Neuron (in vitro differentiated cells): Measurements from ENCODE around the gene MAGEA3.
"Not testable (repeated sequence)": the region's sequence is repeated elsewhere in the genome, so short reads cannot be mapped to it uniquely, and the experiment has no call there.

Experiments used
- H2AFZ ChIP-seq: one replicate; pipeline ENCODE4 v1.6.1; 2013; ENCODE audit warnings: low read depth, mild to moderate bottlenecking, inconsistent platforms, low read length, moderate library complexity
- H3K27me3 ChIP-seq: one replicate; pipeline ENCODE4 v1.6.1; 2013; ENCODE audit warnings: low read length; ENCODE audit not compliant: insufficient read depth
- H3K36me3 ChIP-seq: one replicate; pipeline ENCODE4 v1.6.1; 2013; ENCODE audit warnings: low read length; ENCODE audit not compliant: insufficient read depth
- H3K4me1 ChIP-seq: one replicate; pipeline ENCODE4 v1.6.1; 2013; ENCODE audit warnings: low read length; ENCODE audit not compliant: insufficient read depth
- H3K4me3 ChIP-seq: 2 replicates; pipeline ENCODE4 v1.5.1; 2013; ENCODE audit warnings: mild to moderate bottlenecking, low read length, moderate library complexity
- H3K9me3 ChIP-seq: one replicate; pipeline ENCODE4 v1.6.1; 2013; ENCODE audit warnings: low read length

Gene MAGEA3

GRCh38 chrX:152713815-152714787 lies 15.5 kb downstream of the MAGEA3 start, which contains the start of gene MAGEA2B:
Gene MAGEA2B (plus strand): TSS chrX:152714628. CDS start chrX:152717107, 2,479 bp downstream.
- H3K36me3 ChIP-seq, H2AFZ ChIP-seq, H3K9me3 ChIP-seq, H3K4me3 ChIP-seq, H3K4me1 ChIP-seq, H3K27me3 ChIP-seq: not testable (repeated sequence)

DNA sequence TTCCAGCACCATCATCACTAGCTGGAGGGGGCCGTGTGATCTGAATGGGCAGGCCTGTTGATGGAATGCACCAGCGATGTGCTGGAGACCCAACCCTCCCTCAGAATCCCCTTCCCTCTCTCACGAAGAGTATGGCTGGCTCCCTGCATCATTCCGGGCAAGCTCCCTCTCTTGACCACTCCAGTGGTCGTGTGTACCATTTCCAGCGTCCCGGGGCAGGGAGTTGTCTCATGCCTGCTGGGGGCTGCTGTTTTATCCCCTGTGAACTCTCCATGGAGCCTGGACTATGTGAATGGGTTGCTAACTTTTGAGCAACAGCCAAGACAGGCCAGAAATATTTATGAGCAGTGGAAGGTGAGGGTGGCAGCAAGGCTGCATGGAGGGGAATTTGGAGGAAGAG lies 26.8 kb downstream of the MAGEA3 start:
- H3K4me3 ChIP-seq: no peak overlapping the region
- H3K9me3 ChIP-seq: no peaks in the 10 kb centered on the region
- no peak overlapping the region for H2AFZ ChIP-seq
- H3K4me1 ChIP-seq: no peaks in the 10 kb centered on the region
- no peaks in the 10 kb centered on the region for H3K36me3 ChIP-seq
- peaks cover 4% of the 10 kb centered on the region for H3K27me3 ChIP-seq

- Histone ChIP-seq H3K36me3 (no peaks in the 10 kb centered on the region), H2AFZ (no peak within 1 kb of the TSS), H3K27me3 (peaks cover 14% of the 10 kb centered on the region), H3K4me1 (no peaks in the 10 kb centered on the region), H3K4me3 (no peak within 1 kb of the TSS), H3K9me3 (no peaks in the 10 kb centered on the region)
These were observed 34.8 kb downstream of the MAGEA3 start, which contains the start of the genes CSAG1 and MAGEA12 for GRCh38 chrX:152733261-152733975. Gene CSAG1 (minus strand): TSS chrX:152733721. CDS start chrX:152732460, 1,261 bp downstream. Gene MAGEA12 (plus strand): TSS chrX:152733757. CDS start chrX:152736162, 2,405 bp downstream.

DNA sequence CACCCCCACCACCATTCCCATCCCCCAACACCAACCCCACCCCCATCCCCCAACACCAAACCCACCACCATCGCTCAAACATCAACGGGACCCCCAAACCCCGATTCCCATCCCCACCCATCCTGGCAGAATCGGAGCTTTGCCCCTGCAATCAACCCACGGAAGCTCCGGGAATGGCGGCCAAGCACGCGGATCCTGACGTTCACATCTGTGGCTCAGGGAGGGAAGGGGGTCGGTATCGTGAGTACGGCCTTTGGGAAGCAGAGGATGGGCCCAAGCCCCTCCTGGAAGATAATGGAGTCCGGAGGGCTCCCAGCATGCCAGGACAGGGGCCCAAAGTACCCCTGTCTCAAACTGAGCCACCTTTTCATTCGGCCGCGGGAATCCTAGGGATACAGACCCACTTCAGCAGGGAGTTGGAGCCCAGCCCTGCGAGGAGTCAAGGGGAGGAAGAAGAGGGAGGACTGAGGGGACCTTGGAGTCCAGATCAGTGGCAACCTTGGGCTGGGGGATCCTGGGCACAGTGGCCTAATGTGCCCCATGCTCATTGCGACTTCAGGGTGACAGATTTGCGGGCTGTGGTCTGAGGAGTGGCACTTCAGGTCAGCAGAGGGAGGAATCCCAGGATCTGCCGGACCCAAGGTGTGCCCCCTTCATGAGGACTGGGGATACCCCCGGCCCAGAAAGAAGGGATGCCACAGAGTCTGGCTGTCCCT lies 35.7 kb downstream of the MAGEA3 start:
- not testable (repeated sequence) for H3K4me3 ChIP-seq, H3K36me3 ChIP-seq, H2AFZ ChIP-seq, H3K4me1 ChIP-seq, H3K9me3 ChIP-seq
- H3K27me3 ChIP-seq: peaks cover 16% of the 10 kb centered on the region

- Histone ChIP-seq H2AFZ (no peak overlapping the region), H3K36me3 (no peaks in the 10 kb centered on the region), H3K27me3 (peaks cover 16% of the 10 kb centered on the region), H3K4me1 (no peaks in the 10 kb centered on the region), H3K9me3 (no peaks in the 10 kb centered on the region), H3K4me3 (no peak overlapping the region)
These were observed 36.5 kb downstream of the MAGEA3 start for GRCh38 chrX:152735101-152735500.

- Histone ChIP-seq H3K36me3 (no peaks in the 10 kb centered on the region), H3K9me3 (no peaks in the 10 kb centered on the region), H2AFZ (no peak overlapping the region), H3K4me3 (no peak overlapping the region), H3K27me3 (peaks cover 16% of the 10 kb centered on the region), H3K4me1 (no peaks in the 10 kb centered on the region)
These were observed 37.4 kb downstream of the MAGEA3 start for GRCh38 chrX:152735860-152736511.

GRCh38 chrX:152736528-152736927 lies 37.9 kb downstream of the MAGEA3 start:
- not testable (repeated sequence) for H3K9me3 ChIP-seq, H3K4me3 ChIP-seq, H3K4me1 ChIP-seq, H3K36me3 ChIP-seq, H2AFZ ChIP-seq
- peaks cover 16% of the 10 kb centered on the region for H3K27me3 ChIP-seq

- no peaks in the 10 kb centered on the region for H3K36me3 ChIP-seq
- H3K9me3 ChIP-seq: no peaks in the 10 kb centered on the region
- H3K4me1 ChIP-seq: no peaks in the 10 kb centered on the region
- no peak overlapping the region for H3K4me3 ChIP-seq
- H2AFZ ChIP-seq: no peak overlapping the region
- peaks cover 16% of the 10 kb centered on the region for H3K27me3 ChIP-seq
These were observed 40.0 kb downstream of the MAGEA3 start for GRCh38 chrX:152738560-152738959.
